Loucy (cell line): Measurements from ENCODE around the gene MARCHF7.
"Not testable (repeated sequence)": the region's sequence is repeated elsewhere in the genome, so short reads cannot be mapped to it uniquely, and the experiment has no call there.

Source experiments
- H2AFZ ChIP-seq: fragments of 200-600 bp; sonication (generic); 2 replicates; pipeline ENCODE4 v1.6.0; 2016; ENCODE audit warnings: antibody characterized with exemption, mild to moderate bottlenecking, low read length, moderate library complexity
- H3F3A ChIP-seq: fragments of 200-600 bp; 2 replicates; pipeline ENCODE4 v1.6.0; 2016; ENCODE audit warnings: antibody characterized with exemption, low read depth, mild to moderate bottlenecking
- H3K27me3 ChIP-seq: fragments of 200-600 bp; sonication (generic); 2 replicates; pipeline ENCODE4 v1.6.1; 2014; ENCODE audit warnings: low read length, mild to moderate bottlenecking; ENCODE audit not compliant: insufficient read depth, poor library complexity, severe bottlenecking
- H3K36me3 ChIP-seq: fragments of 200-600 bp; sonication (generic); 2 replicates; pipeline ENCODE4 v1.6.1; 2016; ENCODE audit warnings: low read length; ENCODE audit not compliant: insufficient read depth
- H3K4me1 ChIP-seq: fragments of 200-600 bp; sonication (generic); 2 replicates; pipeline ENCODE4 v1.5.1; 2014; ENCODE audit warnings: low read length, mild to moderate bottlenecking; ENCODE audit not compliant: insufficient read depth, poor library complexity, severe bottlenecking
- H3K4me2 ChIP-seq: fragments of 200-600 bp; sonication (generic); 2 replicates; pipeline ENCODE4 v1.6.0; 2014; ENCODE audit warnings: antibody characterized with exemption, low read length, low read depth, mild to moderate bottlenecking; ENCODE audit not compliant: poor library complexity, severe bottlenecking
- H3K4me3 ChIP-seq: fragments of 200-600 bp; sonication (generic); 2 replicates; pipeline ENCODE4 v1.5.1; 2014; ENCODE audit warnings: low read length, mild to moderate bottlenecking, mixed read lengths; ENCODE audit not compliant: poor library complexity, severe bottlenecking
- H3K79me2 ChIP-seq: fragments of 200-600 bp; sonication (generic); 2 replicates; pipeline ENCODE4 v1.6.1; 2014; ENCODE audit warnings: low read length; ENCODE audit not compliant: insufficient read depth
- H3K9ac ChIP-seq: fragments of 200-600 bp; sonication (generic); 2 replicates; pipeline ENCODE4 v1.6.0; 2014; ENCODE audit warnings: mild to moderate bottlenecking, low read depth, low read length, moderate library complexity; ENCODE audit not compliant: poor library complexity, severe bottlenecking
- H3K9me2 ChIP-seq: fragments of 200-600 bp; sonication (generic); replicated peaks from 2 replicates; pipeline ENCODE4 v1.6.1; 2016; ENCODE audit warnings: low read depth, low read length, mixed read lengths
- H3K9me3 ChIP-seq: fragments of 200-600 bp; sonication (generic); 2 replicates; pipeline ENCODE4 v1.6.1; 2014; ENCODE audit warnings: mild to moderate bottlenecking, antibody characterized with exemption, low read length, low read depth; ENCODE audit not compliant: insufficient read depth
- H4K20me1 ChIP-seq: fragments of 200-600 bp; sonication (generic); 2 replicates; pipeline ENCODE4 v1.6.0; 2014; ENCODE audit warnings: antibody characterized with exemption, low read length, mild to moderate bottlenecking; ENCODE audit not compliant: insufficient read depth, poor library complexity, severe bottlenecking
- CTCF ChIP-seq: fragments of 200-600 bp; sonication (generic); conservative IDR thresholded peaks from 2 replicates; pipeline ENCODE4 v1.5.1; 2014; ENCODE audit warnings: mild to moderate bottlenecking, antibody characterized with exemption, low read length
- EZH2phosphoT487 ChIP-seq: fragments of 200-600 bp; IDR thresholded peaks from 2 replicates; pipeline ENCODE4 v1.6.1; 2018; ENCODE audit warnings: antibody characterized with exemption, mild to moderate bottlenecking, moderate library complexity, borderline replicate concordance

MARCHF7 gene

GRCh38 chr2:159714247-159714930 is 2.1 kb downstream of the MARCHF7 start:
- peaks cover 22% of the 10 kb centered on the region; the same call in 1 of the 2 replicates for H3K36me3 ChIP-seq

GRCh38 chr2:159715451-159715850 is 3.1 kb downstream of the MARCHF7 start:
- H3K9me2 ChIP-seq = no peaks in the 10 kb centered on the region
- H3K9ac ChIP-seq = peak overlapping the region; percentile 98
- peaks cover 32% of the 10 kb centered on the region; the same call in 1 of the 2 replicates for H3K36me3 ChIP-seq
- H3K4me2 ChIP-seq = peak overlapping the region; percentile 93
- no peak overlapping the region for H2AFZ ChIP-seq
- no peaks in the 10 kb centered on the region for H3F3A ChIP-seq
- no peaks in the 10 kb centered on the region for H3K9me3 ChIP-seq
- H3K4me3 ChIP-seq = peak overlapping the region; percentile 92
- H4K20me1 ChIP-seq = peaks cover 81% of the 10 kb centered on the region
- peaks cover 82% of the 10 kb centered on the region for H3K79me2 ChIP-seq
- H3K4me1 ChIP-seq = peaks cover 80% of the 10 kb centered on the region
- H3K27me3 ChIP-seq = no peaks in the 10 kb centered on the region
- TF ChIP-seq EZH2phosphoT487 (no peak), CTCF (no peak)

More at GRCh38 chr2:159714247-159714930, 2.1 kb downstream of the MARCHF7 start:
- Histone ChIP-seq H3K27me3 (no peaks in the 10 kb centered on the region), H2AFZ (no peak overlapping the region), H3K4me3 (peak overlapping the region; percentile 92), H3K9me2 (no peaks in the 10 kb centered on the region), H3F3A (no peaks in the 10 kb centered on the region), H3K79me2 (peaks cover 71% of the 10 kb centered on the region), H3K4me1 (peaks cover 71% of the 10 kb centered on the region), H3K9ac (peak overlapping the region; percentile 98), H3K4me2 (peak overlapping the region; percentile 93), H3K9me3 (no peaks in the 10 kb centered on the region), H4K20me1 (peaks cover 70% of the 10 kb centered on the region)
- TF ChIP-seq EZH2phosphoT487 (no peak), CTCF (no peak)

GRCh38 chr2:159716409-159716808 is 4.1 kb downstream of the MARCHF7 start:
- H3K4me3 ChIP-seq = peak overlapping the region; percentile 92
- peaks cover 40% of the 10 kb centered on the region; the same call in 1 of the 2 replicates for H3K36me3 ChIP-seq
- H3K9me2 ChIP-seq, H2AFZ ChIP-seq, H3K27me3 ChIP-seq, H3K9me3 ChIP-seq, H3F3A ChIP-seq: not testable (repeated sequence)
- H4K20me1 ChIP-seq = peaks cover 91% of the 10 kb centered on the region
- H3K9ac ChIP-seq = peak overlapping the region; percentile 98
- peak overlapping the region; percentile 93 for H3K4me2 ChIP-seq
- peaks cover 80% of the 10 kb centered on the region for H3K4me1 ChIP-seq
- H3K79me2 ChIP-seq = peaks cover 91% of the 10 kb centered on the region

- Histone ChIP-seq H3K9me3 (no peaks in the 10 kb centered on the region), H3K4me3 (peak overlapping the region; percentile 92), H3K9me2 (no peaks in the 10 kb centered on the region), H3K4me2 (peak overlapping the region; percentile 93), H3K4me1 (peaks cover 81% of the 10 kb centered on the region), H3K9ac (peak overlapping the region; percentile 20), H3K27me3 (no peaks in the 10 kb centered on the region), H2AFZ (no peak overlapping the region), H4K20me1 (peaks cover 95% of the 10 kb centered on the region), H3K36me3 (peaks cover 40% of the 10 kb centered on the region; the same call in 1 of the 2 replicates), H3K79me2 (peaks cover 96% of the 10 kb centered on the region), H3F3A (no peaks in the 10 kb centered on the region)
- TF ChIP-seq EZH2phosphoT487 = no peak
- TF ChIP-seq CTCF = no peak
These were observed 4.6 kb downstream of the MARCHF7 start for GRCh38 chr2:159716857-159717256.
